ENCODE data around the gene HMGB2. TPM values are rescaled to one million over a fixed set of nuclear protein-coding genes. Genes with fewer than 3 reads are reported as not detected.

The HMGB2 gene
- total RNA-seq, result 10 to 100 TPM; 16.2 to 18.7 TPM

DNA sequence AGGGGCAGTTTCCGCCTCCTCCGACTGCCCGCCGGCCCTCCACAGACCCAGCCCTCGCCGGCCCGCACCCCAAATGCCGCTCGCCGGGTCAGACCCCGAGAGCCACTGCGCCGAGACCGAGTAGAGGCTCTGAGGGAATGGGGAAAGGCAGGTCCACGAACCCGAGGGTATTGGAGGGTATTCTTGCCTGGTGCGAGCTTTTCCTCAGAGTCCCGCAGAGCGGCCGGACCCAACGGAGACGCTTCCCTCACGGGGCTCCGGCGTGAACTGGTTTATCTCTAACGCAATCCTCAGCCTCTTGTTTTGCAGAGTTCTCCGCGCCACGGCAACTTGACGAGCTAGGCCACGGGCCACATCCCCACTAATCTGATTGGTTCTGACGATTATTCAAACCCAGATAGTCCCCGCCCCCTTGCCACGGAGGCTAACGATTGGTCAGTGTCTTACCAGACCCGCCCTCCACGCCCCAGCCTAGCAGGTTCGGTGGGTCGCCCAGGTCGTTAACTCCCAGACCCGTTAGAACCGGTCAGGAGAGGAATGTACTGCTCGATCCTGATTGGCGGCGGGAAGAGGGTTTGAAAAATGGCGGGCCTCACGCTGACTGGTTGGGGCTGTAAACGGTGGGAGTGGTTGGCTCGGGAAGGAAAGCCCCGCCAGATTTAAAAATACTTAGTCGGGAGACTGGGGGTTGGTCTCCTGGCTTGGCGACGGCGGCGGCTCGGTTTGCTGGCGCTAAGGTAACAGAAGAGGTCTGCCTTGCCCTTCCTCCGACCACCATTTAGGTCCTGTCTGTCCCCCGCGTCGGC is at the start of gene HMGB2:
Gene HMGB2 (minus strand): TSS at position 274 of the 806 bp plus-strand sequence. CDS start 709 bp downstream, outside the sequence.
- Histone ChIP-seq H3K27ac (peak within 1 kb of the TSS; percentile 85 to 99 (median 96)), H3K4me1 (peaks cover 20% of the 10 kb centered on the region), H3K4me3 (peak within 1 kb of the TSS; percentile 80 to 93), H3K27me3 (no peaks in the 10 kb centered on the region), H3K36me3 (replicated peaks in 1 of 2; ENCODE audit: insufficient read depth in 1 of 2, low read depth in 2 of 2) (no peaks in the 10 kb centered on the region), H3K9me3 (no peaks in the 10 kb centered on the region)
- TF ChIP-seq, protein P1, sequence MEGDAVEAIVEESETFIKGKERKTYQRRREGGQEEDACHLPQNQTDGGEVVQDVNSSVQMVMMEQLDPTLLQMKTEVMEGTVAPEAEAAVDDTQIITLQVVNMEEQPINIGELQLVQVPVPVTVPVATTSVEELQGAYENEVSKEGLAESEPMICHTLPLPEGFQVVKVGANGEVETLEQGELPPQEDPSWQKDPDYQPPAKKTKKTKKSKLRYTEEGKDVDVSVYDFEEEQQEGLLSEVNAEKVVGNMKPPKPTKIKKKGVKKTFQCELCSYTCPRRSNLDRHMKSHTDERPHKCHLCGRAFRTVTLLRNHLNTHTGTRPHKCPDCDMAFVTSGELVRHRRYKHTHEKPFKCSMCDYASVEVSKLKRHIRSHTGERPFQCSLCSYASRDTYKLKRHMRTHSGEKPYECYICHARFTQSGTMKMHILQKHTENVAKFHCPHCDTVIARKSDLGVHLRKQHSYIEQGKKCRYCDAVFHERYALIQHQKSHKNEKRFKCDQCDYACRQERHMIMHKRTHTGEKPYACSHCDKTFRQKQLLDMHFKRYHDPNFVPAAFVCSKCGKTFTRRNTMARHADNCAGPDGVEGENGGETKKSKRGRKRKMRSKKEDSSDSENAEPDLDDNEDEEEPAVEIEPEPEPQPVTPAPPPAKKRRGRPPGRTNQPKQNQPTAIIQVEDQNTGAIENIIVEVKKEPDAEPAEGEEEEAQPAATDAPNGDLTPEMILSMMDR (IDR thresholded peaks at IDR 0.05), result peak in 1 of 7 experiments; percentile 6
- peak; percentile 83 to 99 (median 98) for TF ChIP-seq POLR2A (IDR thresholded peaks at IDR 0.05)
- DNase-seq (peak; percentile 100), ATAC-seq (peak; percentile 95)
- WGBS, 2 donors, result 0 to 1% methylated on average over 35 to 61 of the region's 61 CpGs
- intact Hi-C loops (cut with DNase I), result no loop called here

DNA sequence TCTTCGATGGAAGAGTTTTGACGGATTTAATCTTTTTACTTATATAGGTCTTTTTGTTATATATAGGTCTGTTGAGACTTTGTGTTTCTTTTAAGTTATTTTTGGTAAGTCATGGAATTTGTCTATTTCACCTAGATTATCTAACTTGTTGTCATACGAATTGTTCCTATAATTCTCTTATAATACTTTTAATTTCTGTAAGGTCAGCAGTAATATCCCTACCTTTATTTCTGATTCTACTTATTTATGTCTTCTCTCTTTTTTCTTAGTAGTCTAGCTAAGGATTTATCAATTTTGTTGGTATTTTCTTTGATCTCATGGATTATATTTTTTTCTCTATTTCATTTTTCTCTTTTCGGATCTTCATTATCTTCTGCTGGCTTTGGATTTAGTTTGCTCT is 48.2 kb upstream of the HMGB2 start:
- TF ChIP-seq POLR2A (IDR thresholded peaks at IDR 0.05), result no peak
- TF ChIP-seq, protein P1 (IDR thresholded peaks at IDR 0.05), result no peak
- H3K4me1 ChIP-seq, result no peaks in the 10 kb centered on the region
- H3K27ac ChIP-seq, result no peak overlapping the region
- intact Hi-C loops (cut with DNase I), result no loop called here
- H3K27me3 ChIP-seq, result no peaks in the 10 kb centered on the region
- H3K36me3 ChIP-seq (replicated peaks in 1 of 2; ENCODE audit: insufficient read depth in 1 of 2, low read depth in 2 of 2), result no peaks in the 10 kb centered on the region
- ATAC-seq (no peak), DNase-seq (no peak)
- H3K9me3 ChIP-seq, result no peaks in the 10 kb centered on the region
- 93 to 97% methylated on average over 4 of the region's 4 CpGs for WGBS, 2 donors
- H3K4me3 ChIP-seq, result no peak overlapping the region

DNA sequence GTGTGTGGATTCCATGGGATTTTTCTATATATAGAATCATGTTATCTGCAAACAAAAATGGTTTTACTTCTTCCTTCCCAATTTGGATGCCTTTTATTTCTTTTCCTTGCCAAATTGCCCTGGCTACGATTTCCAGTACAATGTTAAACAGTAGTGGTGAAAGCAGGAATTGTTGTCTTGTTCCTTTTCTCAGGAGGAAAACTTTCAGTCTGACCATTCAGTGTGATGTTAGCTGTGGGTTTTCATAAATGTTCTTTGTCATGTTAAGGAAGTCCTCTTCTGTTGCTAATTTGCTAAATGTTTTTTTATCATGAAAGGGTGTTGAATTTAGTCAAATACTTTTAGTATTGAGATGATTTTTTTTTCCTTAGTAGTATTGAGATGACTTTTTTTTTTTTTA is 47.5 kb upstream of the HMGB2 start:
- DNase-seq (no peak), ATAC-seq (no peak)
- Histone ChIP-seq H3K27me3 (no peaks in the 10 kb centered on the region), H3K9me3 (no peaks in the 10 kb centered on the region), H3K4me3 (no peak overlapping the region), H3K27ac (no peak overlapping the region), H3K4me1 (no peaks in the 10 kb centered on the region), H3K36me3 (replicated peaks in 1 of 2; ENCODE audit: insufficient read depth in 1 of 2, low read depth in 2 of 2) (no peaks in the 10 kb centered on the region)
- no peak for TF ChIP-seq POLR2A (IDR thresholded peaks at IDR 0.05)
- TF ChIP-seq, protein P1 (IDR thresholded peaks at IDR 0.05), result no peak
- intact Hi-C loops (cut with DNase I), result no loop called here
- 24 to 33% methylated on average over 1 of the region's 1 CpG for WGBS, 2 donors

DNA sequence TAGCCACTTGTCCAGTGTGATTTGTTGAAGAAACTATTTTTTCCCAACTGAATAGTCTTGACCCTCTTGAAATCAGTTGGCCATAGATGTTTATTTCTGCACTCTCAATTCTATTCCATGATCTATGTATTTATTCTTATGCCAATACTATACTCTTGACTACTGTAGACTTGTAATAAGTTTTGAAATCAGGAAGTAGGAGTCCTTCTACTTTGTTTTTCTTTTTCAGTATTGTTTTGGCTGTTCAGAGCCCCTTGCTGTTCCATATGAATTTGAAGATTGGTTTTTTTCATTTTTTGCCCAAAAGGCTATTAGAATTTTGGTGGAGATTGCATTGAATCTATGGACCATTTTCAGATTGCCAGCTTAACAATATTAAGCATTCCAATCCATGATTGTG is 46.8 kb upstream of the HMGB2 start:
- Histone ChIP-seq H3K27me3 (no peaks in the 10 kb centered on the region), H3K9me3 (no peaks in the 10 kb centered on the region), H3K4me3 (no peak overlapping the region), H3K36me3 (replicated peaks in 1 of 2; ENCODE audit: insufficient read depth in 1 of 2, low read depth in 2 of 2) (no peaks in the 10 kb centered on the region), H3K27ac (no peak overlapping the region), H3K4me1 (no peaks in the 10 kb centered on the region)
- ATAC-seq (no peak), DNase-seq (no peak)
- intact Hi-C loops (cut with DNase I), result no loop called here
- no peak for TF ChIP-seq POLR2A (IDR thresholded peaks at IDR 0.05)
- TF ChIP-seq, protein P1 (IDR thresholded peaks at IDR 0.05), result no peak

DNA sequence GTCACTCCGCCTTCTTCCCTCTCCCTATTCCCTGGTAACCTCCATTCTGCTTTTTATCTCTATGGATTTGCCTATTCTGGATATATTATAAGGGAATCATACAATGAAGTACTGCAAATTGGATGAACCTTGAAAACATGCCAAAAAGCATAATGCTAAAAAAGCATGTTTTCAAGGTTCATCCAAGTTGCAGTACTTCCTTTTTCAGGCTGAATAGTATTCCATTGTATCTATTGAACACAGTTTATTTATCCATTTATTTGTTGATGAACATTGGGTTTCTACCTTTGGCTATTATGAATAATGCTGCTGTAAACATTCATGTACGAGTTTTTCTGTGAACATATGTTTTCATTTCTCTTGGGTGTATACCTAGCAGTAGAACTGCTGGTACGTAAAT is 45.8 kb upstream of the HMGB2 start:
- Histone ChIP-seq H3K27ac (no peak overlapping the region), H3K36me3 (replicated peaks in 1 of 2; ENCODE audit: insufficient read depth in 1 of 2, low read depth in 2 of 2) (no peaks in the 10 kb centered on the region), H3K9me3 (no peaks in the 10 kb centered on the region), H3K4me3 (no peak overlapping the region), H3K27me3 (no peaks in the 10 kb centered on the region), H3K4me1 (no peaks in the 10 kb centered on the region)
- intact Hi-C loops (cut with DNase I), result no loop called here
- DNase-seq (no peak), ATAC-seq (no peak)
- TF ChIP-seq, protein P1 (IDR thresholded peaks at IDR 0.05), result no peak
- no peak for TF ChIP-seq POLR2A (IDR thresholded peaks at IDR 0.05)
- 96% methylated on average over 3 of the region's 3 CpGs for WGBS, 2 donors

All from body of pancreas (tissue), 4 donors.